GM23248 (cell line): ENCODE measurements around the gene NFIA. TPM values are rescaled to one million over a fixed set of nuclear protein-coding genes. Genes with fewer than 3 reads are reported as not detected.

Source experiments
- DNase-seq: peaks from one replicate; pipeline ENCODE4 v3.0.0-alpha.2; 2015
- H2AFZ ChIP-seq: fragments of 200-600 bp; sonication (generic); 2 replicates; pipeline ENCODE4 v1.6.1; 2016; ENCODE audit warnings: antibody characterized with exemption
- H3F3A ChIP-seq: fragments of 200-600 bp; sonication (generic); 2 replicates; pipeline ENCODE4 v1.6.1; 2016; ENCODE audit warnings: mild to moderate bottlenecking, antibody characterized with exemption, mixed run types; ENCODE audit not compliant: insufficient read depth
- H3K27ac ChIP-seq: fragments of 200-600 bp; sonication (generic); 2 replicates; pipeline ENCODE4 v1.5.1; 2016; ENCODE audit warnings: mild to moderate bottlenecking
- H3K27me3 ChIP-seq: fragments of 200-600 bp; sonication (generic); replicated peaks from 2 replicates; pipeline ENCODE4 v1.6.1; 2016; ENCODE audit warnings: mild to moderate bottlenecking; ENCODE audit not compliant: insufficient read depth
- H3K36me3 ChIP-seq: fragments of 200-600 bp; sonication (generic); 2 replicates; pipeline ENCODE4 v1.6.1; 2016; ENCODE audit warnings: low read depth, mild to moderate bottlenecking
- H3K4me1 ChIP-seq: fragments of 200-600 bp; sonication (generic); 2 replicates; pipeline ENCODE4 v1.6.1; 2016; ENCODE audit warnings: mild to moderate bottlenecking; ENCODE audit not compliant: insufficient read depth
- H3K4me2 ChIP-seq: fragments of 200-600 bp; sonication (generic); one replicate; pipeline ENCODE4 v1.6.1; 2016; ENCODE audit warnings: mild to moderate bottlenecking; ENCODE audit not compliant: unreplicated experiment
- H3K4me3 ChIP-seq: fragments of 200-600 bp; sonication (generic); 2 replicates; pipeline ENCODE4 v1.5.1; 2016; ENCODE audit warnings: mild to moderate bottlenecking
- H3K79me2 ChIP-seq: fragments of 200-600 bp; sonication (generic); 2 replicates; pipeline ENCODE4 v1.6.1; 2016; ENCODE audit warnings: mild to moderate bottlenecking; ENCODE audit not compliant: insufficient read depth
- H3K9ac ChIP-seq: fragments of 200-600 bp; sonication (generic); 2 replicates; pipeline ENCODE4 v1.6.1; 2016; ENCODE audit warnings: mild to moderate bottlenecking
- H3K9me2 ChIP-seq: fragments of 200-600 bp; sonication (generic); 2 replicates; pipeline ENCODE4 v1.6.1; 2016; ENCODE audit warnings: mixed run types, mild to moderate bottlenecking, moderate library complexity; ENCODE audit not compliant: insufficient read depth
- H3K9me3 ChIP-seq: fragments of 200-600 bp; sonication (generic); one replicate; pipeline ENCODE4 v1.6.1; 2017; ENCODE audit warnings: low read depth
- H4K20me1 ChIP-seq: fragments of 200-600 bp; sonication (generic); 2 replicates; pipeline ENCODE4 v1.6.0; 2016; ENCODE audit not compliant: insufficient read depth
- EZH2 ChIP-seq: fragments of 200-600 bp; sonication (generic); IDR thresholded peaks from 2 replicates; pipeline ENCODE4 v1.6.1; 2018; ENCODE audit warnings: antibody characterized with exemption, mild to moderate bottlenecking; ENCODE audit not compliant: insufficient read depth, poor library complexity, severe bottlenecking
- EZH2phosphoT487 ChIP-seq: fragments of 200-600 bp; sonication (generic); IDR thresholded peaks from 2 replicates; pipeline ENCODE4 v1.6.1; 2018; ENCODE audit warnings: antibody characterized with exemption, moderate library complexity, mild to moderate bottlenecking, low read depth; ENCODE audit not compliant: insufficient read depth
- WGBS, 2 experiments: methylation state at CpG; one replicate each; pipeline ENCODE4 v1.1.6; 2015 to 2017; ENCODE audit warnings: low lambda C conversion rate in 2 of 2, low coverage in 1 of 2; ENCODE audit errors: missing lambda C conversion rate in 2 of 2; 5-methylcytosine and 5-hydroxymethylcytosine counted together
- in situ Hi-C: fragments of 300-500 bp; cut with MboI; formaldehyde crosslinking; loops from 2 replicates; pipeline ENCODE4 v1.15.0; 2020
- polyA plus RNA-seq: library from polyadenylated mRNA; unstranded; fragments of >200 nt; fragmentation: Nextera tagmentation; extraction: Ambion mirVana; gene quantifications from 2 replicates; pipeline ENCODE4 v1.2.1, GENCODE V29; 2016
- total RNA-seq: library from RNA; depleted of rRNA; stranded (reverse); fragments of >200 nt; shearing (Covaris generic); gene quantifications from 2 replicates; pipeline ENCODE4 v1.2.3, GENCODE V29; 2014

NFIA gene
- total and polyA plus RNA-seq, 2 experiments from 2014 or later, result 3.4 to 8.8 TPM

GRCh38 chr1:61293986-61294504 is 211.7 kb downstream of the NFIA start:
- Histone ChIP-seq H3K9ac (no peak overlapping the region), H2AFZ (no peak overlapping the region), H3F3A (no peaks in the 10 kb centered on the region), H3K9me3 (no peaks in the 10 kb centered on the region), H3K4me3 (no peak overlapping the region), H4K20me1 (no peaks in the 10 kb centered on the region), H3K27ac (no peak overlapping the region), H3K4me2 (no peak overlapping the region), H3K36me3 (no peaks in the 10 kb centered on the region), H3K79me2 (no peaks in the 10 kb centered on the region), H3K9me2 (no peaks in the 10 kb centered on the region), H3K4me1 (no peaks in the 10 kb centered on the region), H3K27me3 (no peaks in the 10 kb centered on the region)
- 78 to 81% methylated on average over 2 of the region's 2 CpGs for WGBS, 2 experiments
- no peak for DNase-seq
- in situ Hi-C loops, result no loop called here
- TF ChIP-seq EZH2phosphoT487 (no peak), EZH2 (no peak)

- H3K9me2 ChIP-seq, result no peaks in the 10 kb centered on the region
- no peaks in the 10 kb centered on the region for H3K79me2 ChIP-seq
- no peaks in the 10 kb centered on the region for H3K4me1 ChIP-seq
- no peaks in the 10 kb centered on the region for H3F3A ChIP-seq
- TF ChIP-seq EZH2 (no peak), EZH2phosphoT487 (no peak)
- H2AFZ ChIP-seq, result no peak overlapping the region
- WGBS, 2 experiments, result 92 to 94% methylated on average over 5 of the region's 5 CpGs
- H3K4me2 ChIP-seq, result no peak overlapping the region
- no peak overlapping the region for H3K27ac ChIP-seq
- no peaks in the 10 kb centered on the region for H3K9me3 ChIP-seq
- H3K9ac ChIP-seq, result no peak overlapping the region
- H3K4me3 ChIP-seq, result no peak overlapping the region
- no peaks in the 10 kb centered on the region for H3K27me3 ChIP-seq
- H4K20me1 ChIP-seq, result no peaks in the 10 kb centered on the region
- no peak for DNase-seq
- no peaks in the 10 kb centered on the region for H3K36me3 ChIP-seq
- in situ Hi-C loops, result no loop called here
These were observed 212.6 kb downstream of the NFIA start for GRCh38 chr1:61294930-61295329.

DNA sequence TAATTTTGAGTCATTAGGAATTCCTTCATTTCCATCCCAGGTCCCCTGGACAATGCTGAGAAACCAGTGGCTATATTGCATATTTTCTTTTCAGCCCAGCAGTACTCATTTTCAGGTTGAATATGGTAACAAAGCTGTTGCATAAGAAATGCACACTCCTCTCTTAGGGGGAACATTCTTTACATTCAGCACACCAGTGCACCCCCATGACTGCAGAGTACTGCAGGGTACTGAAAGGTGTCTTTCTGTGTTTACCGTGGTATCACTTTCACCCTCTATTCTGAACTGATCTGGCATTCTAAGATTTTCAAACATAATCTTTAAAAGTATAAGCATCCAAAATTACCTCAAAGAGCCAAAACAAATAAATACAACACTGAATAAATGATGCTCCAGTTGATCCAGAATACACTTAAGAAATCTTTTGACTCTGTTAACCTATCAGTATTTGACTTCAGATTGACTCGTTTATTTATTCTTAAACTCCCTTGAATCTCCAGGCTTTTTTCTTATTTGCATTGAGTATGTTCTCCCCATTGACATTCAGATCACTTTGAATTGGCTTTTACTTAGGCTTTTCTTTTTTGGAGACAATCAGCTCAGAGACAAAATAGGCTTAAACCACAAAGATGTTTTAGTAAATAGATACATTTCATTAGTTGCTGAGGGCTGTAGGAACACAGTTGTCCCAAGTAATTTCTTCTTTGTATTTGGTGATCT is 213.6 kb downstream of the NFIA start:
- H3K9me3 ChIP-seq, result no peaks in the 10 kb centered on the region
- no peaks in the 10 kb centered on the region for H3K27me3 ChIP-seq
- H3F3A ChIP-seq, result no peaks in the 10 kb centered on the region
- DNase-seq, result no peak
- in situ Hi-C loops, result no loop called here
- no peak overlapping the region for H3K9ac ChIP-seq
- H3K4me3 ChIP-seq, result no peak overlapping the region
- WGBS, 2 experiments, result 70 to 80% methylated on average over 2 of the region's 2 CpGs
- H4K20me1 ChIP-seq, result no peaks in the 10 kb centered on the region
- H3K4me2 ChIP-seq, result no peak overlapping the region
- no peak overlapping the region for H2AFZ ChIP-seq
- H3K9me2 ChIP-seq, result no peaks in the 10 kb centered on the region
- TF ChIP-seq EZH2, result no peak
- TF ChIP-seq EZH2phosphoT487, result no peak
- no peaks in the 10 kb centered on the region for H3K79me2 ChIP-seq
- no peaks in the 10 kb centered on the region for H3K36me3 ChIP-seq
- H3K4me1 ChIP-seq, result no peaks in the 10 kb centered on the region
- H3K27ac ChIP-seq, result no peak overlapping the region

DNA sequence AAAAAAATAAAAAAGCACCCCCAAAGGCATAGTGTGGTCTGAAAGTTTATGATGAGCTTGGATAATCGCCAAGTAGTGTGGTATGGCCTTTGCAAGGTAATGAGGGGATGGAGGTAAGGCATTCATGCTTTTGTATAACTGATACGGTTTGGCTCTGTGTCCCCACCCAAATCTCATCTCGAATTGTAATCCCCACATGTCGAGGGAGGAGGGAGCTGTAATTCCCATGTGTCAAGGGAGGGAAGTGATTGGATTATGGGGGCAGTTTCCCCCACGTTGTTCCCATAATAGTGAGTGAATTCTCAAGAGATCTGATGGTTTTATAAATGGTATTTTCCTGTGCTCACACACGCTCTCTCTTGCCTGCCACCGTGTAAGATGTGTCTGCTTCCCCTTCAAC is 215.5 kb downstream of the NFIA start:
- Histone ChIP-seq H3K79me2 (no peaks in the 10 kb centered on the region), H3K27ac (no peak overlapping the region), H2AFZ (no peak overlapping the region), H3K4me2 (no peak overlapping the region), H3K9ac (no peak overlapping the region), H3K9me3 (no peaks in the 10 kb centered on the region), H4K20me1 (no peaks in the 10 kb centered on the region), H3F3A (no peaks in the 10 kb centered on the region), H3K9me2 (no peaks in the 10 kb centered on the region), H3K4me1 (peaks cover 13% of the 10 kb centered on the region; the same call in 1 of the 2 replicates), H3K36me3 (no peaks in the 10 kb centered on the region), H3K4me3 (no peak overlapping the region), H3K27me3 (no peaks in the 10 kb centered on the region)
- no peak for TF ChIP-seq EZH2phosphoT487
- TF ChIP-seq EZH2, result no peak
- WGBS, 2 experiments, result 88 to 90% methylated on average over 7 of the region's 7 CpGs
- in situ Hi-C loops, result no loop called here
- no peak for DNase-seq
